Hematopoietic multipotent progenitor cell treated with erythropoietin and hydrocortisone succinate and interleukin-3 and kit ligand, for 15 days (in vitro differentiated cells): Measurements from ENCODE around the gene CPA4.
"Not testable (repeated sequence)": the region's sequence is repeated elsewhere in the genome, so short reads cannot be mapped to it uniquely, and the experiment has no call there.

Source experiments
- DNase-seq: peaks from one replicate; pipeline ENCODE4 v3.0.0-alpha.2; 2015; ENCODE audit warnings: low spot score

CPA4 gene

GRCh38 chr7:130302649-130303048 is 9.7 kb downstream of the CPA4 start:
- no peak for DNase-seq

DNA sequence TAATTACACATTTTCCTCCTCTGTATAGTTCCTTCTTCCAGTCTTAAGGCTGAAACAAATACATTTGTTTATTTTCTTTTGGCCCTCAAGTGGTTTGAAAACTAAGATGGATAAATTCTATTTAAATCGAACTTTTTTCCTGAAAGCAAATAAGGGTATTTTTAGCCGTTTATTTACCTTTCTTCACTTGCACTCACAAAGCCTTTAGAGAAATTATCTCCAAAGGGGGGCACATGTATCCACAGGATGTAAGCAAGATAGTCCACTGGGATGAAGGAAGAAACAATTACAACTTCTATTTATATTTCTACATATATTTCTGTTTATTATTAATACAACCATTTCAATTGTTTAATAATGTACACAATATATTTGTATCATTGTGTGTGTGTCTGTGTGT is 10.2 kb downstream of the CPA4 start:
- no peak for DNase-seq

DNA sequence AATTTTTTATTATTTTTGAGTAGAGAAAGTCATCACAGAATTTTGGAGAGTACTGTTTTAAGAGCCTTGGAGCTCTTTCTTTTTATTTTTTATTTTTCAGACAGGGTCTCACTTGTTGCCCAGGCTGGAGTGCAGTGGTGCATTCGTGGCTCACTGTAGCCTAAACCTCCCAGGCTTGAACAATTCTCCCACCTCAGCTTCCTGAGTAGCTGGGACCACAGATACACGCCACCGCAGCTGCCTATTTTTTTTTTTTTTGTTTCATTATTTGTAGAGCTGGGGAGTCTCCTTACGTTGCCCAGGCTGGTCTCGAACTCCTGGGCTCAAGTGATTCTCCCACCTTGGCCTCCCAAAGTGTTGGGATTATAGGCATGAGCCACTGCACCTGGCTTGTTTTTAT is 10.6 kb downstream of the CPA4 start:
- no peak for DNase-seq

DNA sequence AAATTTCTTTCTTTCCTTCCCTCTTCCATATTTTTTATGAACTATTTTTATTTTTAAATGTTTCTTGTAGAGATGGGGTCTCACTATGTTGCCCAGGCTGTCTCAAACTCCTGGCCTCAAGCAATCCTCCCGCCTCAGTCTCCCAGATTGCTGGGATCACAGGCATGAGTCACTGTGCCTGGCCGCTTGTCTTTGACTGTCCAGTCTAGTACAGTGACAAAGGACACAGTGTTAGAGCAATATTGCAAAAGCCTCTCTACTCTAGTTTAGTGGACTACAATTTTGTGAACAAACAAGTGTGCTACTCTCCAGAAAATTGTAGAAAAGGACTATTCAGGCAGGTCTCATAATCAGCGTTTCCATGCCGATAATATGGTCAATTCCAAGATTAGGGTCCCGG is 11.0 kb downstream of the CPA4 start:
- no peak for DNase-seq

- no peak for DNase-seq
These were observed 11.9 kb downstream of the CPA4 start for GRCh38 chr7:130304878-130305277.

DNA sequence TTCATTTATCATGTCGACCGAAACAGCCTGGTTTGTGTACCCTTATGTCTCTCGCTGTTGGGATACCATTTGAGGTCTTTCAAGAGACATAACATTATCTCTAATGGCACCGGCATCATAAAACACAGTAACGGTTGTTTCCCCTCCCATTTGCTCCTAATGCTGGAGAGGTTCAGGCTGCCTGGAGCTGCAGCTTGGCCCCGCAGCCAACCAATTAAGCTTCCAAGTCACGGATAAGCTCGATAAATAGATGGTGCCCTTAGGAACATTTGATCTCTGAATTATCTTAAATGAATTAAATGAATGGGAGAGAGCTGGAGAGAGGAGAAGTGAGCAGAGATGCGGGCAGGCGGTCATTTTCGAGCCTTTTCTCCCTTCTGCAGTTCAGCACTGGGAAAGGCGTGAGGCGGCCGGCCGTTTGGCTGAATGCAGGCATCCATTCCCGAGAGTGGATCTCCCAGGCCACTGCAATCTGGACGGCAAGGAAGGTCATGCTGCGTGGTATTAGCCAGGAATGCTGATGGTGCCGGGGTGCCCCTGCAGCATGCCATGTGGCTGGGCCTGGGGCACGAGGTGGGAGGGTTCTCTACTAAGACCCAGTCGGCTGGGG is 12.6 kb downstream of the CPA4 start:
- no peak for DNase-seq

- DNase-seq, result no peak
These were observed 17.0 kb downstream of the CPA4 start for GRCh38 chr7:130309986-130310385.

- no peak for DNase-seq
These were observed 21.3 kb downstream of the CPA4 start for GRCh38 chr7:130314305-130314704.

- no peak for DNase-seq
These were observed 26.6 kb downstream of the CPA4 start for GRCh38 chr7:130319541-130319940.

DNA sequence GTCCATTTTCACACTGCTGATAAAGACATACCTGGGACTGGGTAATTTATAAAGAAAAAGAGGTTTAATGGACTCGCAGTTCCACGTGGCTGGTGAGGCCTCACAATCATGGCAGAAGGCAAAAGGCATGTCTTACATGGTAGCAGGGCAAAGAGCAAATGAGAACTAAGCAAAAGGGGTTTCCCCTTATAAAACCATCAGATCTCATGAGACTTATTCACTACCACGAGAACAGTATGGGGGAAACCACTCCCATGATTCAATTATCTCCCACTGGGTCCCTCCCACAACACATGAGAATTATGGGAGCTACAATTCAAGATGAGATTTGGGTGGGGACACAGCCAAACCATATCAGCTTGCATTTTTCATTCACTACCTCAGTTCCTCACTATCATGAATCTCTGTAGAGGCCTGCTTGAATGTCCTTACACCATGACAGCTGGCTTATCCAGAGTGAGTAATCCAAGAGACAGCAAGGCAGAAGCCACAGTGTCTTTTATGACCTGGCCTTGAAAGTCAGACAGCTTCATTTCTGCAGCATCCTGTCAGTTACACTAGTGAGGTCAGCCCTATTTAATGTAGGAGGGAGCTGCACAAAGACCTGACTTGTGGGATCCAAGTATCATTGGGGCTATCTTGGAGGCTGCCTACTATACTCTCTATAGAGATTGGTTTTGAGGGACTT is 28.7 kb downstream of the CPA4 start:
- DNase-seq, result not testable (repeated sequence)

DNA sequence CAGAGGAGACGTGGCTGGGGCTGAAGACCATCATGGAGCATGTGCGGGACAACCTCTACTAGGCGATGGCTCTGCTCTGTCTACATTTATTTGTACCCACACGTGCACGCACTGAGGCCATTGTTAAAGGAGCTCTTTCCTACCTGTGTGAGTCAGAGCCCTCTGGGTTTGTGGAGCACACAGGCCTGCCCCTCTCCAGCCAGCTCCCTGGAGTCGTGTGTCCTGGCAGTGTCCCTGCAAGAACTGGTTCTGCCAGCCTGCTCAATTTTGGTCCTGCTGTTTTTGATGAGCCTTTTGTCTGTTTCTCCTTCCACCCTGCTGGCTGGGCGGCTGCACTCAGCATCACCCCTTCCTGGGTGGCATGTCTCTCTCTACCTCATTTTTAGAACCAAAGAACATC is 29.7 kb downstream of the CPA4 start:
- no peak for DNase-seq

- no peak for DNase-seq
These were observed 31.5 kb downstream of the CPA4 start for GRCh38 chr7:130324306-130324943.

DNA sequence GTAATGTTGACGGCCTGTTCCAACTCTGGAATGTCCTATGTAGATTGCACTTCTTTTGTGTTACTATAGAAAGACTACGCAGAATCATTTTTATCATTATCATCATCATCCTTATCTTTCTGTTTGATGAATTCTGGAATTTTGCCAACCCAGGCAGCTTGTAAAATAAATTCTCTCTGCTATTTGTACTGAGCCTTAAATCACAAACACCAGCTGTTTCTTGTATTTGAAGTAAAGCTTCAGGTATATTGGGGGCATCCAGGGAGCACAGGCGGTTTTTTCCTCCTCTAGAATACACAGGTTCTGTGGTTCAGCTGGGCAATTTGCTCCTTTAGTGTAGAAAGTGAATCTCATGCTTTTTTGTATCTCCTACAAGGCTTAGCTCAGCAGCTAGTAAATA is 36.7 kb downstream of the CPA4 start:
- DNase-seq, result no peak

DNA sequence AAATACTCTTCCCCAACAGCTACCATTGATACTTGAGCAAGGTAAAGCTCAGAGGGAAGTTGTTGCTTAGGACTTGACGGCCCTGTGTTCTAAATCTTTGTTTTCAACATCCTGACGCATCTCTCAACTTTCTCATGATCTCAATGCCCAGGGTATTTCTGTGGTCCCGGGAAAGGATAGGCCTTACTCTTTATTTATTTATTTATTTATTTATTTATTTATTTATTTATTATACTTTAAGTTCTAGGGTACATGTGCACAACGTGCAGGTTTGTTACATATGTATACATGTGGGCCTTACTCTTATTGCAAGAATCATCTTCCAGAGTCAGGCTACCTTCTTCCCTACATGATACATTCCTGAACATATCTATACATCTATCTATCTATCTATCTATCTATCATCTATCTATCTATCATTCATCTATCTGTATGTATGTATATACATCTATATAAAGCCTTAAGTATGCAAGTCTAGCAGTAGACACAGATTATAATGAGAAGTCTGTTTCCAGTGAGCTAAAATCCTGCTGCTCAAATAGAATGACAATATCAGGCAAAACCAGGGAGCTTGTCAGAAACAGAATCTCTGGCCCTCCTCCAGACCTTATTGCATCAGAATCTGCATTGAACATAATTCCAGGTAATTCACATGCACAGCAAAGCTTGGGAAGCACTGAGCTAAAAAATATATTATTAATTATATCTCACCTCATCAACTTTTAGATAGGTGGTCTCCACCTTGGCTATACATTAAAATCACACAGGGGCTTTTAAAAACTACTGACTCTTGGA is 39.5 kb downstream of the CPA4 start:
- no peak for DNase-seq

DNA sequence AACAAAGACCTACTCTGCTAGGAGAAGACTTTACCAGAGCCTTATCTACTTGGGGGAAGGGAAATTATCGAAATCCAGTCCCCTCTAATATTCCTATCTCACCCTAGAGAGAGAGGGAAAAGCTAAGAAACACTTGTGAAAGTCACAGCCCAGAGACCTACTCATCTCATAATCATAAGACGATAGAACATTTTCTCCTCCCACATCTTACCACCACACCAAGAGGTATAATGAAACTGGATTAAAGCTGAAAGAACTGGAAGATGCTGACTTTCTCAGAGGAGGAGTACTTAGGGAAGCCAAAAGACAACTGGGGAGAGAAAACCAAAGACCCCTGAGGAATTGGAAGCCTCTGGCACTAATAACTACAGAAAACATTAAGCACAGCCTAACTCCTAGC is 40.9 kb downstream of the CPA4 start:
- DNase-seq, result no peak

DNA sequence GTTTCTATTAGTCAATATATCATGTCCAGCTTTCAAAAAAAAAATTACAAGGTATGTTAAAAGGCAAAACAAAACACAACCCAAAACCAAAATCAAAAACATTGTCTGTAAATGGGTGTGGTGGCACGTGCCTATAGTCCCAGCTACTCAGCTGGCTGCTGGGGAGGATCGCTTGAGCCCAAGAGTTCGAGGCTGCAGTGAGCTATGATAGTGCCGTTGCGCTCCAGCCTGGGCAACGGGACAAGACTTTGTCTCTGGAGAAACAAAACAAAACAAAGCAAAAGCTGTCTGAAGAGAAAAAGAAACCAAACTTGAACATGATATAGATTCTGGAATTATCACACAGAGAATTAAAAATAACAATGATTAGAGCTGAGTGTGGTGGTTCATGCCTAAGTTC is 41.3 kb downstream of the CPA4 start:
- no peak for DNase-seq

GRCh38 chr7:130337410-130337971 is 44.5 kb downstream of the CPA4 start:
- no peak for DNase-seq

DNA sequence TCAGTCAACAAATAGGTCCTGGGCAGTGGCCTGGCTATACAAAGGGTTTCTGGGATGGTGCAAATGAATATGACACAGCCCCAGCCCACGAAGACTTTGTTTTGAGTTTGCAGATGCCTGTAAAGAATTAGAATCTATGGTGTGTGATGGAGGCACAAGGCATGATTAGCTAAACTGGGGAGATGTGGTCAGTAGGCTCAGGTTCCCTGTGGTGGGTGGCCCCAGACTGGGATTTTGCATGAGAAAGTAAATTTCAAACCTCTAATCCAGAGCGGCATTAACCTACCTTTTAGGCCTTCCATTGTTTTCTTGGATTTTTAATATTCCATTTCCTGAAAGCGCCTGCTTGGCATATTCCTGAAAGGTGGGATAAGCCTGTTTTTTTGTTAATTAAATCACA is 45.3 kb downstream of the CPA4 start:
- DNase-seq, result no peak

DNA sequence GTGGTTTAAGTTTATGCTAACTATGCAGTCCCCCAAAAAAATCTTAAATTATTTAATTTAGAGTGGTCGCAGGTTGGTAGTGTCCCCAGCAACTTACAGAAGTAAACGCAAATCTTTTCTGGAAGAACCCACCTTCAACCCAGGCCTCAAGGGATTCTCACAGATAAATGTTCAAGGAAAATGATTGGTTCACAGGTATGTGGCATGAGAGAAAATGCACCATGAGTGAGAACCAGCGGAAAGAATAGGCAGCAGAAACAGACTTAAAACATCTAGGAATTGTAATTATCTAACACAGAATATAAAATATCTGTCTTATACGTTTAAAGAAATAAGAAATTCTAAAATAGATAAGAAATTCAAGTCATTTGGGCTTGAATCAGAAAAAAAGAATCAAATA is 48.9 kb downstream of the CPA4 start:
- DNase-seq, result no peak

DNA sequence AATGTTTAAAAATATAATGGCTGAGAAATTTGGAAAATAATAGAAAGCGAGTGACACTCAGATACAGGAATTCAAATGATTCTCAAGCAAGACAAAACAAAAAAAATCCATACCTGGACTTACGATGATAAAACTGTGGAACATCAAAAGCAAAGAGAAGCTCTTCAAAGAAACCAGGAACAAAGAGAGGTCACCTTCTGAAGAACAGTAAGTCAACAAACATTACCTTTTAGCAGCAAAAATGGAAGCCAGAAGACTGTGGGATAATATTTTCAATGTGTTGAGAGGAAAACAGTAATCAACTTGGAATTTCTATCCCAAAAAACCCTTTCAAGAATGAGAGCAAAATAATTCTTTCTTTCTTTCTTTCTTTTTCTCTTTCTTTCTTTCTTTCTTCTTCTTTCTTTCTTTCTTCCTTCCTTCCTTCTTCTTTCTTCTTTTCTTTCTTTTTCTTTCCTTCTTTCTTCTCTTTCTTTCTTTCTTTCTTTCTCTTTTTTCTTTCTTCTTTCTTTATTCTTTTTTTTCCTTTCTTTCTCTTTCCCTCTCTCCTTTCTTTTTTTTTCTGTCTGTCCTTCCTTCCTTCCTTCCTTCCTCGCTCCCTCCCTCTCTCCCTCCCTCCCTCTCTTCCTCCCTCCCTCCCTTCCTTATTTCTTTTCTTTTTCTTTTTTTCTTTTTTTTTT is 49.9 kb downstream of the CPA4 start:
- no peak for DNase-seq

DNA sequence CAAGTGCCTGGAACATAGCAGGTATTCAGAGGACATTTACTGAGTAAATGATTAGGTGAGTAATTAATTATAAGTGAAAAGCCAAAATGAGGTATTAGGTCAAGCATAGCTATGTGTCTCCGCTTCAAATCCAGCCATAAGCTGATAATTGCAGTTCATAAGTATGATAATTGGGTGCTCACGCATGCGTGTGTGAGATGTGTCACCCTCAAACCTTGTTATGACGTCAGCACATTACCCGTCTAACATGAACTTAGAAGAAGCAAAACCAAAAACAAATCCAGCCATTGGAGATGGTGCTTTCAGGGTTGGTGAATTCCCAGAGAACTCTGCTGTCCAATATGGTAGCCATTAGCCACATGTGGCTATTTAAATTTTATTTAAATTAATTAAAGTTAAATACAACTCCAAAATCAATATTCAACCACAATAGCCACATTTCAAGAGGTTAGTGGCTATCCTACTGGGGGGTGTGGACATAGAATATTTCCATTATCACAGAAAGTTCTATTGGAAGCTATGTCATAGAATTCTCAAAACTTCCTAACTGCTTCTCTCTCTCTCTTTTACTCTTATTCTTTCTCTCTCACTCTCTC is 51.4 kb downstream of the CPA4 start, which contains the start of gene CPA5:
Gene CPA5, plus strand, starts transcription at position 546 of the 596 bp plus-strand sequence. CDS start 1,670 bp downstream, outside the sequence.
- no peak for DNase-seq
